ENCODE results near the gene UNC93A. TPM values are rescaled to one million over a fixed set of nuclear protein-coding genes. Genes with fewer than 3 reads are reported as not detected.
"Not testable (repeated sequence)": the region's sequence is repeated elsewhere in the genome, so short reads cannot be mapped to it uniquely, and the experiment has no call there.

The UNC93A gene
- total and polyA plus RNA-seq, 2 donors (not counting 1 experiment from before 2014, with no cell fraction given): not detected

- H3K9ac ChIP-seq (ENCODE audit: insufficient read depth, low read length): no peak overlapping the region
- H2AFZ ChIP-seq (ENCODE audit: low read length): no peak overlapping the region
- no peak overlapping the region for H3K4me3 ChIP-seq (replicated peaks in 1 of 4; ENCODE audit: control extremely low read depth in 1 of 4, insufficient read depth in 1 of 4, low read depth in 3 of 4, low read length in 4 of 4)
- no peaks in the 10 kb centered on the region for H3K79me2 ChIP-seq (ENCODE audit: control insufficient read depth, insufficient read depth, low read length)
- H3K4me2 ChIP-seq (ENCODE audit: extremely low read depth, insufficient read depth, low read length): no peak overlapping the region
- no peaks in the 10 kb centered on the region for H3K27me3 ChIP-seq (ENCODE audit: control insufficient read depth, insufficient read depth, low read length)
- H3K9me3 ChIP-seq (ENCODE audit: control insufficient read depth, insufficient read depth, low read depth, low read length): no peaks in the 10 kb centered on the region
- no peak for DNase-seq (ENCODE audit: low read depth in 2 of 2)
- H4K20me1 ChIP-seq (ENCODE audit: control insufficient read depth, extremely low read depth, insufficient read depth, low read length): no peaks in the 10 kb centered on the region
- no peak overlapping the region for H3K27ac ChIP-seq (ENCODE audit: insufficient read depth, low read length)
- TF ChIP-seq CTCF (conservative IDR thresholded peaks at IDR 0.05 in 1 of 2, IDR thresholded peaks at IDR 0.05 in 1 of 2; ENCODE audit: low read depth in 1 of 2, low read length in 2 of 2) (no peak), EZH2 (IDR thresholded peaks at IDR 0.05; ENCODE audit: low read length, missing control alignments) (no peak)
- H3K4me1 ChIP-seq (ENCODE audit: control insufficient read depth, extremely low read depth, insufficient read depth, low read length): no peaks in the 10 kb centered on the region
- no peaks in the 10 kb centered on the region for H3K36me3 ChIP-seq (ENCODE audit: control insufficient read depth, insufficient read depth, low read length)
Measured at GRCh38 chr6:167282165-167282564, 8.9 kb upstream of the UNC93A start.

- not testable (repeated sequence) for H3K4me2 ChIP-seq (ENCODE audit: extremely low read depth, insufficient read depth, low read length); H3K27ac ChIP-seq (ENCODE audit: insufficient read depth, low read length); H2AFZ ChIP-seq (ENCODE audit: low read length); H3K79me2 ChIP-seq (ENCODE audit: control insufficient read depth, insufficient read depth, low read length); H3K9me3 ChIP-seq (ENCODE audit: control insufficient read depth, insufficient read depth, low read depth, low read length); H4K20me1 ChIP-seq (ENCODE audit: control insufficient read depth, extremely low read depth, insufficient read depth, low read length); H3K27me3 ChIP-seq (ENCODE audit: control insufficient read depth, insufficient read depth, low read length); DNase-seq (ENCODE audit: low read depth in 2 of 2); H3K9ac ChIP-seq (ENCODE audit: insufficient read depth, low read length); H3K36me3 ChIP-seq (ENCODE audit: control insufficient read depth, insufficient read depth, low read length); H3K4me1 ChIP-seq (ENCODE audit: control insufficient read depth, extremely low read depth, insufficient read depth, low read length); H3K4me3 ChIP-seq (replicated peaks in 1 of 4; ENCODE audit: control extremely low read depth in 1 of 4, insufficient read depth in 1 of 4, low read depth in 3 of 4, low read length in 4 of 4)
Measured at GRCh38 chr6:167284565-167284964, 6.5 kb upstream of the UNC93A start.

- Histone ChIP-seq H3K9me3 (ENCODE audit: control insufficient read depth, insufficient read depth, low read depth, low read length) (no peaks in the 10 kb centered on the region), H3K4me1 (ENCODE audit: control insufficient read depth, extremely low read depth, insufficient read depth, low read length) (no peaks in the 10 kb centered on the region), H3K4me3 (replicated peaks in 1 of 4; ENCODE audit: control extremely low read depth in 1 of 4, insufficient read depth in 1 of 4, low read depth in 3 of 4, low read length in 4 of 4) (no peak overlapping the region), H3K27ac (ENCODE audit: insufficient read depth, low read length) (no peak overlapping the region), H3K4me2 (ENCODE audit: extremely low read depth, insufficient read depth, low read length) (no peak overlapping the region), H3K36me3 (ENCODE audit: control insufficient read depth, insufficient read depth, low read length) (no peaks in the 10 kb centered on the region), H3K79me2 (ENCODE audit: control insufficient read depth, insufficient read depth, low read length) (no peaks in the 10 kb centered on the region), H3K9ac (ENCODE audit: insufficient read depth, low read length) (no peak overlapping the region), H4K20me1 (ENCODE audit: control insufficient read depth, extremely low read depth, insufficient read depth, low read length) (no peaks in the 10 kb centered on the region), H2AFZ (ENCODE audit: low read length) (no peak overlapping the region), H3K27me3 (ENCODE audit: control insufficient read depth, insufficient read depth, low read length) (no peaks in the 10 kb centered on the region)
- no peak for TF ChIP-seq EZH2 (IDR thresholded peaks at IDR 0.05; ENCODE audit: low read length, missing control alignments)
- no peak for TF ChIP-seq CTCF (conservative IDR thresholded peaks at IDR 0.05 in 1 of 2, IDR thresholded peaks at IDR 0.05 in 1 of 2; ENCODE audit: low read depth in 1 of 2, low read length in 2 of 2)
- no peak for DNase-seq (ENCODE audit: low read depth in 2 of 2)
Measured at GRCh38 chr6:167285077-167285770, 5.9 kb upstream of the UNC93A start.

Data from fibroblast of lung (primary cell).